IPS DF 6.9 (cell line): Measurements from ENCODE around the gene ZBTB40.
A peak's percentile ranks its signal among the peaks of the same experiment; 100 is the strongest.

Source experiments
- DNase-seq: peaks from one replicate; pipeline ENCODE4 v3.0.0-alpha.2; 2013; ENCODE audit warnings: low read depth, low spot score
- H3K27ac ChIP-seq: one replicate; pipeline ENCODE4 v1.5.1; 2013; ENCODE audit warnings: low read length, control low read depth
- H3K27me3 ChIP-seq: 2 replicates; pipeline ENCODE4 v1.6.1; 2013; ENCODE audit warnings: mild to moderate bottlenecking, low read length; ENCODE audit not compliant: control insufficient read depth, insufficient read depth
- H3K36me3 ChIP-seq: 2 replicates; pipeline ENCODE4 v1.6.1; 2013; ENCODE audit warnings: low read length; ENCODE audit not compliant: control insufficient read depth, insufficient read depth
- H3K4me1 ChIP-seq: 2 replicates; pipeline ENCODE4 v1.6.1; 2013; ENCODE audit warnings: low read length; ENCODE audit not compliant: control insufficient read depth, insufficient read depth
- H3K4me3 ChIP-seq: 2 replicates; pipeline ENCODE4 v1.5.1; 2013; ENCODE audit warnings: mild to moderate bottlenecking, low read length
- H3K9me3 ChIP-seq: 2 replicates; pipeline ENCODE4 v1.6.1; 2013; ENCODE audit warnings: low read length, inconsistent platforms; ENCODE audit not compliant: control insufficient read depth, insufficient read depth
- WGBS: extraction: QIAGEN DNeasy Blood & Tissue Kit; methylation state at CpG from one replicate; pipeline ENCODE4 v1.1.7; 2013; ENCODE audit warnings: mixed read lengths, missing lambda C conversion rate; ENCODE audit not compliant: insufficient read length, insufficient coverage; 5-methylcytosine and 5-hydroxymethylcytosine counted together

ZBTB40 gene

GRCh38 chr1:22518379-22518778, 66.7 kb downstream of the ZBTB40 start:
- no peak overlapping the region for H3K4me3 ChIP-seq
- no peak for DNase-seq
- WGBS = no CpG with 5 or more reads among the region's 3 CpGs
- no peaks in the 10 kb centered on the region for H3K4me1 ChIP-seq
- H3K9me3 ChIP-seq = no peaks in the 10 kb centered on the region
- no peak overlapping the region for H3K27ac ChIP-seq
- H3K27me3 ChIP-seq = no peaks in the 10 kb centered on the region
- peaks cover 13% of the 10 kb centered on the region; the same call in 1 of the 2 replicates for H3K36me3 ChIP-seq

DNA sequence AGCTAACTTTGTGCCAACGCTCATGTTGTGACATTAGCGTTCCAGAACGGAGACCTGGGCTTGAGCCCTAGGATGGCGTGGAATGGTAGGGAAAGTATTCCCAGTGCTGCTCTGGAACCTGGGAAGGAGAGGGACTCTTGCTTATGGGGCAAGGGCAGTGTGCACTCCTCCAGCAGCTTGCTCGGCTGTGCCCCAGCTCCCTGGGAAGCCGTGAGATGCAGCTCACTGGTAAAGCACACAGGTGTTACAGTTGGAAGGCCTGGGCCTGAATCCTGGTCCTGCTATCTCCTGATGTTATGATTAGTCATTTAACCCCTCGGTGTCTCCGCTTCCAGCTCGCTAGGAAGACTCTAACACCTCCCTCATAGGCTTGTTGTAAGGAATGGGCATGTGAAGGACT, 69.2 kb downstream of the ZBTB40 start:
- peaks cover 13% of the 10 kb centered on the region; the same call in 1 of the 2 replicates for H3K36me3 ChIP-seq
- no peak overlapping the region for H3K27ac ChIP-seq
- no peaks in the 10 kb centered on the region for H3K27me3 ChIP-seq
- DNase-seq = no peak
- H3K4me3 ChIP-seq = no peak overlapping the region; the same call in 1 of the 2 replicates
- H3K9me3 ChIP-seq = no peaks in the 10 kb centered on the region
- no peaks in the 10 kb centered on the region for H3K4me1 ChIP-seq
- WGBS = no CpG with 5 or more reads among the region's 9 CpGs

DNA sequence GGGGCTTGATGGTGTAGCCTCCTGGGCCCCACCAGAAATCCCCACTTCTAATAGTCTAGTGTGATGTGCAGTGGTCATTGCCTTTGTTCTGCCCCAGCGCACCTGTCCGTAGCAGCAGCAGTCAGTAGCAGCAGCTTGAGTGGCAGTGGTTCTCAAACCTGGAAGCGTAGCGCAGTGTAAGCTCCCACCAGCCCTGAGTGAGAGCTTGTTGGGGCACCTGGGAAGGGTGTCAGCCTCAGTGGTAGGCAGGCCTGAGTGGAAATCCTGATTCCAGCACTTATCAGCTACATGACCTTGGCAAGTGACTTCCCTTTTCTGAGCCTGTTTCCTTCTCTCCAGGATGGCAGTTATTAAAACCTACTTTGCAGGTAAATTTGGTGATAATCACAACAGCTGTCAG, 70.0 kb downstream of the ZBTB40 start:
- no CpG with 5 or more reads among the region's 4 CpGs for WGBS
- Histone ChIP-seq H3K27me3 (no peaks in the 10 kb centered on the region), H3K4me1 (no peaks in the 10 kb centered on the region), H3K36me3 (peaks cover 16% of the 10 kb centered on the region; the same call in 1 of the 2 replicates), H3K27ac (no peak overlapping the region), H3K4me3 (no peak overlapping the region), H3K9me3 (no peaks in the 10 kb centered on the region)
- DNase-seq = no peak

DNA sequence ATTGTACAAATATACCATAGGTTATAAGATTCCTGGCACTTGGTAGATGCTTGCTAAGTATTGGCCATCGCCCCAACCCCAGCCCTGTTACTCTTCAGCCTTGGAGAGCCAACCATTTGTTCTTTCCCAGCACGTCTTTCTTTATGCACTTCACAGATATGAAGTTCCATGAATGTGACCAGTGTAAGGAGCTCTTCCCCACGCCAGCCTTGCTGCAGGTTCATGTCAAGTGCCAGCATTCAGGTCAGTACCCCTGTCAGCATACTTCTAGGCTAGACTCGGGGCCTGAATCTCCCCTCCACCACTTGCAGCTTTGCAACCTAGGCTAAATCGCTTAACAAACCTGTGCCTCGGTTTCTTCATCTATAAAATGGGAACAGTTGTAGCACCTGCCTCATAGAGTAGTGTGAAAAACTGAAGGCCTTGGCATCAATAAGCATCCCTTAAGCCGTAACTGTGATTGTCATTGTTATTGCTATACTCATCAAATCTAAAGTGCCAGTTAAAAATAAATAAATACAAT, 70.6 kb downstream of the ZBTB40 start:
- WGBS = no CpG with 5 or more reads among the region's 7 CpGs
- Histone ChIP-seq H3K4me3 (no peak overlapping the region), H3K27ac (no peak overlapping the region), H3K4me1 (no peaks in the 10 kb centered on the region), H3K27me3 (no peaks in the 10 kb centered on the region), H3K9me3 (no peaks in the 10 kb centered on the region), H3K36me3 (peaks cover 12% of the 10 kb centered on the region; the same call in 1 of the 2 replicates)
- no peak for DNase-seq

GRCh38 chr1:22524481-22524880, 72.8 kb downstream of the ZBTB40 start:
- no peaks in the 10 kb centered on the region for H3K27me3 ChIP-seq
- H3K4me1 ChIP-seq = no peaks in the 10 kb centered on the region
- no peaks in the 10 kb centered on the region for H3K9me3 ChIP-seq
- H3K27ac ChIP-seq = no peak overlapping the region
- H3K36me3 ChIP-seq = peaks cover 17% of the 10 kb centered on the region
- H3K4me3 ChIP-seq = no peak overlapping the region
- WGBS = no CpG with 5 or more reads among the region's 5 CpGs
- DNase-seq = no peak

- DNase-seq = no peak
- Histone ChIP-seq H3K9me3 (no peaks in the 10 kb centered on the region), H3K4me1 (no peaks in the 10 kb centered on the region), H3K27me3 (no peaks in the 10 kb centered on the region), H3K4me3 (no peak overlapping the region), H3K27ac (no peak overlapping the region), H3K36me3 (peaks cover 11% of the 10 kb centered on the region)
- no CpG with 5 or more reads among the region's 3 CpGs for WGBS
These were observed 73.6 kb downstream of the ZBTB40 start for GRCh38 chr1:22525211-22525610.

- no peaks in the 10 kb centered on the region for H3K4me1 ChIP-seq
- no peak overlapping the region for H3K27ac ChIP-seq
- H3K9me3 ChIP-seq = no peaks in the 10 kb centered on the region
- no peaks in the 10 kb centered on the region for H3K27me3 ChIP-seq
- peaks cover 11% of the 10 kb centered on the region for H3K36me3 ChIP-seq
- no CpG with 5 or more reads among the region's 11 CpGs for WGBS
- no peak overlapping the region for H3K4me3 ChIP-seq
- no peak for DNase-seq
These were observed 74.0 kb downstream of the ZBTB40 start for GRCh38 chr1:22525646-22526045.

- Histone ChIP-seq H3K4me3 (no peak overlapping the region), H3K36me3 (peaks cover 11% of the 10 kb centered on the region), H3K27me3 (no peaks in the 10 kb centered on the region), H3K9me3 (no peaks in the 10 kb centered on the region), H3K27ac (no peak overlapping the region), H3K4me1 (no peaks in the 10 kb centered on the region)
- no peak for DNase-seq
- no CpG with 5 or more reads among the region's 11 CpGs for WGBS
These were observed 74.4 kb downstream of the ZBTB40 start for GRCh38 chr1:22526098-22526497.

DNA sequence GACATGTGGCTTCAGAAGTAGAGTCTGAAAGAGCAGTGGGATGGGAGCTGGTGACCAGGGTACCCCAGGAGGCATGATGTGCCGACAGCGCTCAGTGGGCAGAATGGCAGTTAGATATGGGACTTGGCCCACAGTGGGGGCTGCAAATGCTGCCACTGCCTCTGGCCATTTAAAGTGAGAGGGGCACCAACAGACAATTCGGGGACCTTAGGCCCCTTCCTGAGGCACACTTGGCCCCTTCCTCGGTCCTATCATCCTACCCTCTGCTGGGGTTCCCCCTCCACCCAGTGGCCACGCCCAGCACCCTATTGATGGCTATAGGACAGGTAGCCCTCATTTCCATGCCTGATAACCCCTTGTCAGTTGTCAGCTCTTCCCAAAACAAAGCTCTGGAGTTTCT, 75.0 kb downstream of the ZBTB40 start:
- DNase-seq = no peak
- Histone ChIP-seq H3K27ac (no peak overlapping the region), H3K36me3 (peaks cover 11% of the 10 kb centered on the region), H3K9me3 (no peaks in the 10 kb centered on the region), H3K4me1 (no peaks in the 10 kb centered on the region), H3K4me3 (no peak overlapping the region), H3K27me3 (no peaks in the 10 kb centered on the region)
- WGBS = no CpG with 5 or more reads among the region's 5 CpGs

DNA sequence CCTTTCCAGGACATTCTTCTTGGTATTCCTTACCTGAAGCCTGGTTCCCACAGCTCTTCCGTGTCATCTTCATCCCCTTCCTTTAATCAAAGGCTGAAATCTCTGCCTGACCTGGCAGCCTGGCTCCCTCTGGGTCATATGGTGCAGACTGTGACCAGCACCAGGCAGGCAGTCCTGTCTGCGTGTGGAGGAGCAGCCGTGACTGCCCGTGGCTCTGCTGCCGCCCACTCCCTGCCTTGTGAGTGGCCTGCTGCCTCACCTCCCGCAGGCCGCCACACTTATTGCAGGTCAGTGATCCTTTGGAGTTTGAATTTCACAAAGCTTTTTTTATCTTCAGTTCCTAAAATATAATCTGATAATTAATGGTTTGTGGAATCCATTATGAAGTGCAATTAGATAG, 75.5 kb downstream of the ZBTB40 start:
- no peak for DNase-seq
- no peaks in the 10 kb centered on the region for H3K27me3 ChIP-seq
- WGBS = no CpG with 5 or more reads among the region's 7 CpGs
- H3K9me3 ChIP-seq = no peaks in the 10 kb centered on the region
- no peak overlapping the region for H3K4me3 ChIP-seq
- peaks cover 11% of the 10 kb centered on the region for H3K36me3 ChIP-seq
- no peaks in the 10 kb centered on the region for H3K4me1 ChIP-seq
- H3K27ac ChIP-seq = no peak overlapping the region

GRCh38 chr1:22527555-22528296, 76.1 kb downstream of the ZBTB40 start:
- DNase-seq = peak; percentile 25
- H3K9me3 ChIP-seq = no peaks in the 10 kb centered on the region
- H3K4me3 ChIP-seq = no peak overlapping the region
- H3K27me3 ChIP-seq = no peaks in the 10 kb centered on the region
- WGBS = no CpG with 5 or more reads among the region's 15 CpGs
- no peaks in the 10 kb centered on the region for H3K4me1 ChIP-seq
- peaks cover 7% of the 10 kb centered on the region for H3K36me3 ChIP-seq
- H3K27ac ChIP-seq = no peak overlapping the region
